H1 (cell line): ENCODE measurements around the gene IFT27. TPM values are rescaled to one million over a fixed set of nuclear protein-coding genes. Genes with fewer than 3 reads are reported as not detected.

Experiments
- CTCF ChIA-PET: fragments of 300-600 bp; sonication (Branson Sonifier 250); formaldehyde crosslinking; loops from one replicate; lab custom pipeline; 2021; ENCODE audit not compliant: partially characterized antibody; lab: Charles Lee
- POLR2A ChIA-PET: fragments of 300-600 bp; sonication (Branson Sonifier 250); formaldehyde crosslinking; loops from one replicate; lab custom pipeline; 2021; ENCODE audit warnings: inconsistent platforms; ENCODE audit not compliant: partially characterized antibody; lab: Charles Lee
- DNase-seq, 2 experiments: peaks; one replicate each; pipeline versions ENCODE4 v3.0.0 to v3.0.0-alpha.2; 2010 to 2022; ENCODE audit warnings: low spot score in 2 of 2, low read depth in 1 of 2, mixed read lengths in 1 of 2
- FAIRE-seq: peaks from 2 replicates; lab custom pipeline; 2011; peaks lifted over from hg19 to GRCh38; lab: Jason Lieb, UNC
- H2AFZ ChIP-seq: 2 replicates; pipeline ENCODE4 v1.8.1; 2012; ENCODE audit warnings: low read length, inconsistent platforms
- H2AK5ac ChIP-seq: 2 replicates; pipeline ENCODE4 v1.6.1; 2013; ENCODE audit warnings: low read depth, low read length
- H2BK120ac ChIP-seq: replicated peaks from 2 replicates; pipeline ENCODE3; 2013; ENCODE audit warnings: low read depth, low read length, inconsistent platforms
- H2BK12ac ChIP-seq: 2 replicates; pipeline ENCODE4 v1.6.1; 2013; ENCODE audit warnings: low read depth, low read length
- H2BK15ac ChIP-seq: 2 replicates; pipeline ENCODE4 v1.6.1; 2013; ENCODE audit warnings: low read length
- H2BK20ac ChIP-seq: 2 replicates; pipeline ENCODE4 v1.6.1; 2013; ENCODE audit warnings: low read length
- H2BK5ac ChIP-seq: 2 replicates; pipeline ENCODE4 v1.6.1; 2013; ENCODE audit warnings: low read depth, low read length
- H3K14ac ChIP-seq: 2 replicates; pipeline ENCODE4 v1.6.1; 2013; ENCODE audit warnings: inconsistent platforms; ENCODE audit not compliant: insufficient read length
- H3K18ac ChIP-seq: 2 replicates; pipeline ENCODE4 v1.6.1; 2013; ENCODE audit warnings: low read length; ENCODE audit errors: extremely low read depth
- H3K23ac ChIP-seq: 2 replicates; pipeline ENCODE4 v1.6.1; 2013; ENCODE audit warnings: inconsistent platforms; ENCODE audit not compliant: insufficient read length
- H3K23me2 ChIP-seq: 2 replicates; pipeline ENCODE4 v1.6.1; 2013; ENCODE audit warnings: low read depth, low read length
- H3K27ac ChIP-seq: 2 replicates; pipeline ENCODE4 v1.6.1; 2011; ENCODE audit warnings: low read depth, low read length, inconsistent platforms
- H3K27me3 ChIP-seq, 4 experiments: replicated peaks in 1 of 4; 1 replicate in 1 of 4; 2 replicates in 3 of 4; pipeline versions ENCODE4 v1.6.1 to v1.8.1; 2011 to 2013; ENCODE audit warnings: low read length in 3 of 4, mild to moderate bottlenecking in 3 of 4, inconsistent platforms in 2 of 4, mixed read lengths in 2 of 4, moderate library complexity in 1 of 4; ENCODE audit not compliant: control insufficient read depth in 3 of 4, insufficient read depth in 3 of 4; ENCODE audit errors: extremely low read depth in 1 of 4
- H3K36me3 ChIP-seq, 4 experiments: 2 replicates each; pipeline versions ENCODE4 v1.6.1 to v1.8.1; 2011 to 2013; ENCODE audit warnings: mild to moderate bottlenecking in 4 of 4, low read length in 3 of 4, moderate library complexity in 2 of 4, control low read depth in 1 of 4, inconsistent platforms in 1 of 4; ENCODE audit not compliant: insufficient read depth in 4 of 4, control insufficient read depth in 2 of 4
- H3K4ac ChIP-seq: replicated peaks from 2 replicates; pipeline ENCODE3; 2013; ENCODE audit warnings: low read length, low read depth, mixed read lengths, inconsistent platforms; ENCODE audit not compliant: insufficient read length
- H3K4me1 ChIP-seq, 4 experiments: replicated peaks in 1 of 4; 1 replicate in 1 of 4; 2 replicates in 3 of 4; pipeline versions ENCODE4 v1.6.1 to v1.8.1; 2011 to 2013; ENCODE audit warnings: low read length in 3 of 4, inconsistent platforms in 2 of 4, mixed read lengths in 1 of 4; ENCODE audit not compliant: insufficient read depth in 4 of 4, control insufficient read depth in 3 of 4
- H3K4me2 ChIP-seq, 2 experiments: 2 replicates each; pipeline versions ENCODE4 v1.6.1 to v1.8.1; 2011 to 2013; ENCODE audit warnings: low read depth in 2 of 2, low read length in 2 of 2, control low read depth in 1 of 2, inconsistent platforms in 1 of 2, mild to moderate bottlenecking in 1 of 2; ENCODE audit not compliant: insufficient read depth in 1 of 2
- H3K4me3 ChIP-seq, 4 experiments: fragments of 200-600, 300-600 bp in 1 of 4; sonication (generic), shearing (Covaris generic), sonication (Bioruptor Twin) in 1 of 4; 2 replicates each; pipeline versions ENCODE4 v1.5.1 to v1.8.1; 2011 to 2016; ENCODE audit warnings: low read length in 4 of 4, low read depth in 3 of 4, control low read depth in 2 of 4, inconsistent platforms in 2 of 4, mild to moderate bottlenecking in 2 of 4, mixed read lengths in 1 of 4, moderate library complexity in 1 of 4; ENCODE audit not compliant: insufficient read depth in 2 of 4; ENCODE audit errors: extremely low read depth in 1 of 4
- H3K56ac ChIP-seq: replicated peaks from 2 replicates; pipeline ENCODE3; 2013; ENCODE audit warnings: low read depth, mild to moderate bottlenecking, mixed read lengths, low read length, inconsistent platforms; ENCODE audit not compliant: insufficient read length
- H3K79me1 ChIP-seq: 2 replicates; pipeline ENCODE4 v1.6.1; 2013; ENCODE audit warnings: low read depth, low read length, control low read depth
- H3K79me2 ChIP-seq, 2 experiments: 2 replicates each; pipeline versions ENCODE4 v1.6.1 to v1.8.1; 2012 to 2013; ENCODE audit warnings: low read length in 2 of 2, mild to moderate bottlenecking in 2 of 2, inconsistent platforms in 1 of 2; ENCODE audit not compliant: insufficient read depth in 2 of 2, control insufficient read depth in 1 of 2
- H3K9ac ChIP-seq, 4 experiments: replicated peaks in 1 of 4; 1 replicate in 1 of 4; 2 replicates in 3 of 4; pipeline versions ENCODE4 v1.6.1 to v1.8.1; 2011 to 2013; ENCODE audit warnings: low read depth in 3 of 4, low read length in 3 of 4, control low read depth in 2 of 4, mild to moderate bottlenecking in 2 of 4, moderate library complexity in 2 of 4, inconsistent platforms in 1 of 4; ENCODE audit errors: extremely low read depth in 1 of 4
- H3K9me3 ChIP-seq, 2 experiments: 2 replicates each; pipeline versions ENCODE4 v1.6.1 to v1.8.1; 2012 to 2013; ENCODE audit warnings: mild to moderate bottlenecking in 2 of 2, moderate library complexity in 2 of 2, control low read depth in 1 of 2, inconsistent platforms in 1 of 2, low read depth in 1 of 2, low read length in 1 of 2, mixed read lengths in 1 of 2; ENCODE audit not compliant: insufficient read depth in 2 of 2
- H4K20me1 ChIP-seq, 2 experiments: replicated peaks in 1 of 2; 2 replicates each; pipeline versions ENCODE3 to v1.8.1; 2011 to 2013; ENCODE audit warnings: inconsistent platforms in 2 of 2, low read length in 2 of 2, mild to moderate bottlenecking in 1 of 2; ENCODE audit not compliant: insufficient read depth in 2 of 2, control insufficient read depth in 1 of 2
- H4K5ac ChIP-seq: 2 replicates; pipeline ENCODE4 v1.6.1; 2013; ENCODE audit warnings: low read length, low read depth, mixed read lengths, inconsistent platforms; ENCODE audit not compliant: insufficient read length
- H4K8ac ChIP-seq: 2 replicates; pipeline ENCODE4 v1.8.0; 2013; ENCODE audit warnings: mild to moderate bottlenecking, moderate library complexity, low read length, inconsistent platforms; ENCODE audit not compliant: insufficient read depth; ENCODE audit errors: extremely low read depth
- H4K91ac ChIP-seq: replicated peaks from 2 replicates; pipeline ENCODE3; 2013; ENCODE audit warnings: low read length, mixed read lengths, inconsistent platforms; ENCODE audit not compliant: insufficient read length
- NANOG ChIP-seq: IDR thresholded peaks from 2 replicates; pipeline ENCODE4 v1.6.1; 2011; ENCODE audit warnings: low read length, low read depth, mild to moderate bottlenecking, inconsistent platforms; ENCODE audit not compliant: insufficient read depth, poor library complexity, severe bottlenecking
- RAD21 ChIP-seq, 2 experiments: IDR thresholded peaks in 1 of 2; conservative IDR thresholded peaks in 1 of 2; 2 replicates each; pipeline ENCODE4 v1.6.1; 2011; ENCODE audit warnings: low read depth in 2 of 2, low read length in 2 of 2, improper control_type of control experiment in 1 of 2, inconsistent platforms in 1 of 2, mild to moderate bottlenecking in 1 of 2, moderate library complexity in 1 of 2
- RBBP5 ChIP-seq: IDR thresholded peaks from 2 replicates; pipeline ENCODE4 v1.7.1; 2012; ENCODE audit warnings: low read depth, mild to moderate bottlenecking, inconsistent platforms, low read length, moderate library complexity, borderline replicate concordance
- SP4 ChIP-seq: IDR thresholded peaks from 2 replicates; pipeline ENCODE4 v1.6.1; 2012; ENCODE audit warnings: low read length, inconsistent platforms
- YY1 ChIP-seq: IDR thresholded peaks from 2 replicates; pipeline ENCODE4 v1.6.1; 2011; ENCODE audit warnings: low read depth, mild to moderate bottlenecking, low read length
- WGBS, 2 experiments: shearing (Covaris generic) in 1 of 2; methylation state at CpG; one replicate each; pipeline versions ENCODE4 v1.1.6 to v1.1.7; 2013 to 2015; ENCODE audit warnings: low lambda C conversion rate in 2 of 2, mixed read lengths in 2 of 2, inconsistent platforms in 1 of 2, low coverage in 1 of 2, missing lambda C conversion rate in 1 of 2; ENCODE audit not compliant: insufficient replicate concordance in 2 of 2, insufficient coverage in 1 of 2, insufficient read length in 1 of 2; ENCODE audit errors: extremely low coverage in 1 of 2, missing lambda C conversion rate in 1 of 2; 5-methylcytosine and 5-hydroxymethylcytosine counted together
- polyA plus RNA-seq, 7 experiments: library from polyadenylated mRNA; depleted of rRNA in 3 of 7; stranded (reverse) in 5 of 7; unstranded in 2 of 7; fragments of >200 nt in 5 of 7; fragments of 200-250 nt in 2 of 7; gene quantifications; 1 replicate in 5 of 7; 2 replicates in 1 of 7; 4 replicates in 1 of 7; pipeline versions ENCODE4 v1.2.1 to v1.2.3, GENCODE V29; 2011 to 2013; ENCODE audit warnings: missing spikeins in 2 of 7, mixed read lengths in 2 of 7
- total RNA-seq: library from RNA; stranded (reverse); fragmentation: NEBNext Ultra II Directional; extraction: Animal tissue kit (Norgen Biotek cat#: 25700); gene quantifications from 2 replicates; pipeline ENCODE4 v1.2.1, GENCODE V29; 2021

IFT27 gene
- total and polyA plus RNA-seq, 2 of the 8 experiments (the other 6 are each of a cell fraction or from before 2014, with no cell fraction given): 36.4 to 46.2 TPM

DNA sequence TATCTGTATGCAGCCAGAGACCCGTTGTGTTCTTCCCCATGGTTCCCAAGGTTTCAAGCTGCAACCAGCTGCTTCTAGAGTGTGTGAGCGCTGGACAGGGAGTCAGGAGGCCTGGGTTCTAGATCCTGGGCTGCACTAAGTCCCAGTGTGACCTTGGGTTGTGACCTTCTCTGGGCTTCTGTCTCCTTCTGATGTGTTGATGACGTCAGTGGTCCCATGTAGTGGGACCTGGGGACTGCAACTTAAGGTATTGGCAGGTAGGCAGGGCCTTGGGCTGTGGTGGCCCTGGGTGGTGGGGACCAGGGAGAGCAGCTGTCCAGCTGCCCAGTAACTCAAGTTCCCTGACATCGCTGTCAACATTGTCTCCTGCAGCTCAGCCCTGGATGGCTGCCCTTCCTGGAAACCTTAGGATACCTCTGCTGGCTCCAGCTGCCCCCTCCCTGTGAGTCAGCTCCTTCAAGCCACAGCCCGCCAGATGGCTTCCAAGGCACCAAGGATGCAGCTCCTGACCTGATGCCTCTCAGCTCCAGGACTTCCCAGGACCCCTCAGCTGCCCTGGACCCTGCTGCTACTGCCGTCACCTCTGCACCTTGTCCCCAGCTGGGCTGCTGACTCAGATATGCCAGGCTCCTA lies 42.2 kb upstream of the IFT27 start:
- no peak for FAIRE-seq
- Histone ChIP-seq H4K91ac (no peak overlapping the region), H3K27me3 (peaks cover 21 to 53% (median 40%) of the 10 kb centered on the region in 4 experiments)

More for the DNA sequence above, 42.2 kb upstream of the IFT27 start:
- H2BK5ac ChIP-seq: no peak overlapping the region
- H3K4me1 ChIP-seq: peaks cover 0 to 22% (median 13%) of the 10 kb centered on the region in 4 experiments; a peak in 6 of 7 replicates
- TF ChIP-seq SP4 (no peak), RBBP5 (no peak), YY1 (no peak), RAD21 (IDR thresholded peaks at IDR 0.05 in 1 of 2, conservative IDR thresholded peaks at IDR 0.05 in 1 of 2; ENCODE audit: low read depth in 2 of 2, low read length in 2 of 2) (no peak), NANOG (no peak)
- ChIA-PET POLR2A (interaction anchor here (2.0 kb wide), 1 partner anchor 14 kb away, joined by 6 read pairs; no protein-coding TSS in a partner anchor), CTCF (interaction anchor here (0.7 to 3.9 kb wide), 7 partner anchors 14 to 161 kb away, joined by 3 to 16 read pairs (median 4); no protein-coding TSS in a partner anchor)
- H4K5ac ChIP-seq: no peak overlapping the region
- H3K14ac ChIP-seq: no peak overlapping the region
- no peak overlapping the region for H2AFZ ChIP-seq
- no peaks in the 10 kb centered on the region for H3K79me1 ChIP-seq
- H3K27ac ChIP-seq: no peak overlapping the region
- H2BK20ac ChIP-seq: 0 out of 2 replicates have a peak overlapping the region, but pooled peaks have one; percentile 61
- WGBS, 2 experiments: 80% methylated on average over 6 of the region's 6 CpGs; no CpG with 5 or more reads in 1 of the 2 experiments
- H3K23me2 ChIP-seq: peaks cover 11% of the 10 kb centered on the region
- H2AK5ac ChIP-seq: peak overlapping the region; percentile 79; the same call in 1 of the 2 replicates
- peak overlapping the region in 1 of 2 experiments; percentile 70; a peak in 1 of 4 replicates for H3K4me2 ChIP-seq
- DNase-seq: no peak
- H3K56ac ChIP-seq: no peak overlapping the region
- H3K18ac ChIP-seq: no peak overlapping the region
- no peak overlapping the region; the same call in 1 of the 2 replicates for H4K8ac ChIP-seq
- H2BK120ac ChIP-seq: no peak overlapping the region
- H2BK15ac ChIP-seq: 0 out of 2 replicates have a peak overlapping the region, but pooled peaks have one; percentile 18
- H3K9me3 ChIP-seq: no peaks in the 10 kb centered on the region
- peak overlapping the region; percentile 60; the same call in 1 of the 2 replicates for H2BK12ac ChIP-seq
- no peaks in the 10 kb centered on the region for H4K20me1 ChIP-seq
- H3K4me3 ChIP-seq: no peak overlapping the region
- no peak overlapping the region for H3K4ac ChIP-seq
- no peak overlapping the region for H3K23ac ChIP-seq
- no peak overlapping the region for H3K9ac ChIP-seq
- no peaks in the 10 kb centered on the region for H3K36me3 ChIP-seq
- no peaks in the 10 kb centered on the region for H3K79me2 ChIP-seq
